Esophagus squamous epithelium (tissue), 4 donors: ENCODE measurements around the gene AKNAD1.

Source experiments
- CTCF ChIP-seq, 6 experiments: fragments of 450-650 bp in 4 of 6; fragments of 200-600 bp in 2 of 6; sonication (generic) in 2 of 6; IDR thresholded peaks; one replicate each; pipeline ENCODE4 v1.5.1; 2016 to 2019; ENCODE audit warnings: antibody characterized with exemption in 6 of 6, mild to moderate bottlenecking in 4 of 6, moderate library complexity in 4 of 6
- POLR2A ChIP-seq, 4 donors: fragments of 450-650 bp; IDR thresholded peaks; one replicate each; pipeline ENCODE4 v1.6.1; 2017; ENCODE audit warnings: antibody characterized with exemption in 4 of 4, mild to moderate bottlenecking in 4 of 4, moderate library complexity in 3 of 4

DNA sequence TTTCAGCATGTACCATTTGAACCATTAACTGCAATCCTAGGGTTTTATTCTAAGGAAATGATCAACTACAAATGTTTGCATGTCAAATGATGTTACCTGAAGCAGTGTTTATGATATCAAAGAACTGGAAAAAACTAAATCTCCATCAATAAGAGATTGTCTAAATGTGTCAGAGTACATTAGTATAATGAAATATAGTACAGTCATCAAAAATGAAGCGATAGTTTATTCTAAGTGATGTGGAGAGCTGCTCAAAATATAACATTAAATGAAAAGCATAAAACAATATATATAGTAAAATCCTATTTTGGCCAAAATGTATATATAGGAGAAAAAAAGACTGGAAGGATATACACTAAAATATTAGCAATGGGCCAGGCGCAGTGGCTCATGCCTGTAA lies 24.0 kb downstream of the AKNAD1 start:
- TF ChIP-seq POLR2A (IDR thresholded peaks at IDR 0.05) (no peak), CTCF (IDR thresholded peaks at IDR 0.05) (no peak)
